Omental fat pad (tissue), 4 donors: ENCODE measurements around the gene LRRIQ4. TPM values are rescaled to one million over a fixed set of nuclear protein-coding genes. Genes with fewer than 3 reads are reported as not detected.

Experiments used
- ATAC-seq: fragments of 150-250 bp; one replicate; pipeline ENCODE4 v1.9.1; 2016; ENCODE audit warnings: mild to moderate bottlenecking, moderate library complexity; ENCODE audit not compliant: low FRiP score
- DNase-seq: peaks from one replicate; pipeline ENCODE4 v3.0.0-alpha.2; 2019; ENCODE audit warnings: low spot score
- total RNA-seq, 4 donors: library from RNA; depleted of rRNA; stranded (reverse); fragments of >200 nt; gene quantifications; one replicate each; pipeline ENCODE4 v1.1.0, GENCODE V29; 2016
- TF ChIP-seq, protein P1 (sequence below), 3 donors: fragments of 450-650 bp; IDR thresholded peaks; one replicate each; pipeline ENCODE4 v1.5.1; 2016 to 2017; ENCODE audit warnings: antibody characterized with exemption in 3 of 3, mild to moderate bottlenecking in 3 of 3, moderate library complexity in 2 of 3

LRRIQ4 gene
- total RNA-seq, 4 donors from 2014 or later: 0.25 TPM; not detected in 3

DNA sequence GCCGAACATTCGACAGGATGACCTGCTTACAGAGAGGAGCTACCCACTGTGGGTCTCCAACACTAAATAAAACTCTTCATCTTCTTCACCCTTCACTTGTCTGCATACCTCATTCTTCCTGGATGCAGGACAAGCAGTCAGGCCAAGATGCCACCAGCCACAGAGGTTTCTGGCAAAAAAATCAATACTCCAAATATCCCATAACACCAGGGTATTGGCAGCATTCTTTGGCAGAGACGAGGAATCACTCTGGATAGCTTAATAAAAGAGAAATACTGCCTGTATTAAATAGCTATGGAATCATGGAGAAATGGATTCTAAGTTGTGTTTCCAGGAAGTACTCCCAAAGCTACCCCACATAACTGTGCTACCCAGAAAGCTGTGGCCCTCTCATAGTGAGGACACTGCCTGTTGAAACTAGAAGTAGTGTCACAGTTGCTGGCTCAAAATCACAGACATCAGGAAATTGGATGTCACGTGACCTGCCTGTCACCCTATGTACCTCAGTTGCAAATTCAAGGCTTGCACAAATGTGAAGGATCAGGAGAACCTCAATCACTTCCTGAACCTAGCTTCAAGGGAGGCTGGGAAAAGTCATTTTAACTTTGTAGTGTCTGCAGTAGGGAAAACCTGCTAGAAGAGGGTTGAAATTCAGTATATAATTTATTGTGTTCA, 68.0 kb downstream of the LRRIQ4 start:
- DNase-seq (no peak), ATAC-seq (no peak)
- TF ChIP-seq, protein P1, sequence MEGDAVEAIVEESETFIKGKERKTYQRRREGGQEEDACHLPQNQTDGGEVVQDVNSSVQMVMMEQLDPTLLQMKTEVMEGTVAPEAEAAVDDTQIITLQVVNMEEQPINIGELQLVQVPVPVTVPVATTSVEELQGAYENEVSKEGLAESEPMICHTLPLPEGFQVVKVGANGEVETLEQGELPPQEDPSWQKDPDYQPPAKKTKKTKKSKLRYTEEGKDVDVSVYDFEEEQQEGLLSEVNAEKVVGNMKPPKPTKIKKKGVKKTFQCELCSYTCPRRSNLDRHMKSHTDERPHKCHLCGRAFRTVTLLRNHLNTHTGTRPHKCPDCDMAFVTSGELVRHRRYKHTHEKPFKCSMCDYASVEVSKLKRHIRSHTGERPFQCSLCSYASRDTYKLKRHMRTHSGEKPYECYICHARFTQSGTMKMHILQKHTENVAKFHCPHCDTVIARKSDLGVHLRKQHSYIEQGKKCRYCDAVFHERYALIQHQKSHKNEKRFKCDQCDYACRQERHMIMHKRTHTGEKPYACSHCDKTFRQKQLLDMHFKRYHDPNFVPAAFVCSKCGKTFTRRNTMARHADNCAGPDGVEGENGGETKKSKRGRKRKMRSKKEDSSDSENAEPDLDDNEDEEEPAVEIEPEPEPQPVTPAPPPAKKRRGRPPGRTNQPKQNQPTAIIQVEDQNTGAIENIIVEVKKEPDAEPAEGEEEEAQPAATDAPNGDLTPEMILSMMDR (IDR thresholded peaks at IDR 0.05): no peak

DNA sequence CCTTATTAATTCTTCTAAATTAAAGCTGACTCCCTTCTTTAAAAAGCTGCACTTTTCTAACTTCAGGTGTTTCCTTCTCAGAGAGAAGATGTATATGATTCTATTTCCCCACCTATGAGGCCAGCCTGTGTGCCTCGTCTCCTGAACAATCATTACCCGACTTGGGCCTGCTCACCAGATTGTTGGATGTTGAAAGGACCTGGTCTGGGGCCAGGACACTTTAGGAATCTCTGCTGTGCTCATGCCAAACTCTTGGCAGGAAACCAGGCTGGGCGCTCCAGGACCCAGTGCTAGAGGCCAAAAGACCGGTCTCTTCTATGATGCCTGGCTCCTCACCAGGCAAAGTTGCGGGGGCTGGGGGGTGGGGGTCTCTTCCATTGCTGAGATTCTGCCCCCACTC, 74.0 kb downstream of the LRRIQ4 start:
- TF ChIP-seq, protein P1 (IDR thresholded peaks at IDR 0.05): no peak
- ATAC-seq (peak; percentile 76), DNase-seq (no peak)

Other genes with a start within 250 kb of the LRRIQ4 start
- gene MECOM, start 149.2 kb upstream of the LRRIQ4 start, total RNA-seq: 10 to 100 TPM in 3 of 4 donors, 1 to 10 TPM in 1; 5.9 to 66.2 (median 18.9) TPM
- 100 to 1,000 TPM in 3 of 4 donors, 10 to 100 TPM in 1; 54.1 to 206 (median 162) TPM for gene TERC, start 47.8 kb upstream of the LRRIQ4 start, total RNA-seq
- 1 to 10 TPM; 2.3 to 4.8 (median 2.8) TPM for gene ACTRT3, start 43.3 kb upstream of the LRRIQ4 start, total RNA-seq
- gene MYNN, start 39.5 kb upstream of the LRRIQ4 start, total RNA-seq: 10 to 100 TPM; 12.2 to 19.5 (median 15.7) TPM
- gene LRRC34, start within 50 bp of the LRRIQ4 start, total RNA-seq: 10 to 100 TPM in 1 of 4 donors, 1 to 10 TPM in 3; 1.9 to 14.8 (median 2.7) TPM
- not detected for gene LRRC31, start 57.1 kb downstream of the LRRIQ4 start, total RNA-seq
- gene SAMD7, start 98.7 kb downstream of the LRRIQ4 start, total RNA-seq: not detected
- gene SEC62, start 153.9 kb downstream of the LRRIQ4 start, total RNA-seq: 10 to 100 TPM; 56.0 to 71.5 (median 67.2) TPM
- gene GPR160, start 225.1 kb downstream of the LRRIQ4 start, total RNA-seq: 10 to 100 TPM in 2 of 4 donors, 1 to 10 TPM in 2; 1.4 to 27.7 (median 9.4) TPM